Measurements from ENCODE around the gene PTGDS.

Gene PTGDS

DNA sequence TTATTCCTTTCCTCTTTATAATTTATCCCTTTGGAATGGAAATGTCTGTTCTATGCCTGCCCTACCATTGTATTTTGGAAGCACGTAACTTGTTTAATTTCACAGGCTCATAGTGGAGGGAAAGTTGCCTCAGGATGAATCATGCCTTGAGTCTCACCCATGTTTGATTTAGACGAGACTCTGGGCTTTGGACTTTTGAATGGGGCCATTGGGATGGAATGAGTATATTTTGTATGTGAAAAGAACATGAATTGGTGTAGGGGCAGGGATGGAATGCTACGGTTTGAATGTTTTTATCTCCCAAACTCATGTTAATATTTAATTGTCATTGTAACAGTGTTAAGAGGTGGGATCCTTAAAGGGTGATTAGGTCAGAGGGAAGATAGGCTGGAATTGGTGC, 43.0 kb upstream of the PTGDS start:
- no peaks in the 10 kb centered on the region for H3K4me1 ChIP-seq (ENCODE audit: control insufficient read depth in 2 of 2, insufficient read depth in 1 of 2, low read depth in 1 of 2, low read length in 2 of 2)
- no peaks in the 10 kb centered on the region for H3K27me3 ChIP-seq (ENCODE audit: control insufficient read depth in 3 of 3, insufficient read depth in 3 of 3, low read depth in 1 of 3, low read length in 3 of 3)
- H3K4me2 ChIP-seq (ENCODE audit: insufficient read depth, low read length, poor library complexity, severe bottlenecking) = no peak overlapping the region
- no peak overlapping the region for H2AK5ac ChIP-seq (ENCODE audit: low read depth, low read length)
- H3K36me3 ChIP-seq (replicated peaks in 1 of 2; ENCODE audit: control insufficient read depth in 2 of 2, insufficient read depth in 2 of 2, low read length in 2 of 2) = peaks cover 13 to 45% of the 10 kb centered on the region in 2 donors
- no peak overlapping the region for H2BK15ac ChIP-seq (ENCODE audit: low read length)
- no peak overlapping the region for H4K8ac ChIP-seq (ENCODE audit: low read depth, low read length)
- DNase-seq (ENCODE audit: low spot score) = no peak
- H3K27ac ChIP-seq (replicated peaks; ENCODE audit: low read length) = no peak overlapping the region
- WGBS, 2 donors (ENCODE audit: extremely low coverage in 2 of 2, insufficient read length in 2 of 2, insufficient replicate concordance in 1 of 2) = no CpG with 5 or more reads among the region's 3 CpGs
- H3K9me3 ChIP-seq (replicated peaks in 1 of 2; ENCODE audit: control insufficient read depth in 2 of 2, insufficient read depth in 1 of 2, low read depth in 1 of 2, low read length in 2 of 2) = peaks cover 4 to 9% of the 10 kb centered on the region in 2 donors
- H3K79me1 ChIP-seq (ENCODE audit: low read depth, low read length) = peaks cover 7% of the 10 kb centered on the region
- H3K4ac ChIP-seq (ENCODE audit: low read length) = no peak overlapping the region
- H3K9ac ChIP-seq (ENCODE audit: low read depth, low read length, poor library complexity) = no peak overlapping the region
- H4K91ac ChIP-seq (ENCODE audit: low read depth, low read length, poor library complexity) = no peak overlapping the region
- no peak overlapping the region for H2AFZ ChIP-seq (ENCODE audit: low read length)
- H2BK5ac ChIP-seq (ENCODE audit: low read length) = no peak overlapping the region
- no peak overlapping the region for H2BK12ac ChIP-seq (ENCODE audit: low read length)
- no peak overlapping the region for H2BK120ac ChIP-seq (ENCODE audit: low read depth, low read length)
- no peak overlapping the region for H3K18ac ChIP-seq (ENCODE audit: low read length)
- H3K4me3 ChIP-seq (ENCODE audit: low read length in 2 of 2) = no peak overlapping the region
- H3K14ac ChIP-seq (ENCODE audit: low read length) = no peak overlapping the region
- no peak overlapping the region for H3K23ac ChIP-seq (ENCODE audit: low read depth, low read length, poor library complexity)

GRCh38 chr9:136935651-136936050, 41.7 kb upstream of the PTGDS start:
- no CpG with 5 or more reads among the region's 3 CpGs for WGBS, 2 donors (ENCODE audit: extremely low coverage in 2 of 2, insufficient read length in 2 of 2, insufficient replicate concordance in 1 of 2)
- H3K9me3 ChIP-seq (replicated peaks in 1 of 2; ENCODE audit: control insufficient read depth in 2 of 2, insufficient read depth in 1 of 2, low read depth in 1 of 2, low read length in 2 of 2) = peaks cover 6 to 9% of the 10 kb centered on the region in 2 donors
- no peaks in the 10 kb centered on the region for H3K4me1 ChIP-seq (ENCODE audit: control insufficient read depth in 2 of 2, insufficient read depth in 1 of 2, low read depth in 1 of 2, low read length in 2 of 2)
- H3K79me1 ChIP-seq (ENCODE audit: low read depth, low read length) = peaks cover 9% of the 10 kb centered on the region
- H2BK5ac ChIP-seq (ENCODE audit: low read length) = no peak overlapping the region
- no peak overlapping the region for H2BK15ac ChIP-seq (ENCODE audit: low read length)
- no peak overlapping the region for H3K9ac ChIP-seq (ENCODE audit: low read depth, low read length, poor library complexity)
- H2AFZ ChIP-seq (ENCODE audit: low read length) = no peak overlapping the region
- no peak overlapping the region for H3K23ac ChIP-seq (ENCODE audit: low read depth, low read length, poor library complexity)
- no peak overlapping the region for H3K4me2 ChIP-seq (ENCODE audit: insufficient read depth, low read length, poor library complexity, severe bottlenecking)
- H4K91ac ChIP-seq (ENCODE audit: low read depth, low read length, poor library complexity) = no peak overlapping the region
- no peak overlapping the region for H2AK5ac ChIP-seq (ENCODE audit: low read depth, low read length)
- H4K8ac ChIP-seq (ENCODE audit: low read depth, low read length) = no peak overlapping the region
- H3K18ac ChIP-seq (ENCODE audit: low read length) = no peak overlapping the region
- no peak overlapping the region for H3K27ac ChIP-seq (replicated peaks; ENCODE audit: low read length)
- no peak overlapping the region for H2BK12ac ChIP-seq (ENCODE audit: low read length)
- H2BK120ac ChIP-seq (ENCODE audit: low read depth, low read length) = no peak overlapping the region
- no peaks in the 10 kb centered on the region for H3K27me3 ChIP-seq (ENCODE audit: control insufficient read depth in 3 of 3, insufficient read depth in 3 of 3, low read depth in 1 of 3, low read length in 3 of 3)
- H3K4me3 ChIP-seq (ENCODE audit: low read length in 2 of 2) = no peak overlapping the region
- DNase-seq (ENCODE audit: low spot score) = no peak
- H3K4ac ChIP-seq (ENCODE audit: low read length) = no peak overlapping the region
- H3K36me3 ChIP-seq (replicated peaks in 1 of 2; ENCODE audit: control insufficient read depth in 2 of 2, insufficient read depth in 2 of 2, low read length in 2 of 2) = peaks cover 20 to 51% of the 10 kb centered on the region in 2 donors
- no peak overlapping the region for H3K14ac ChIP-seq (ENCODE audit: low read length)

DNA sequence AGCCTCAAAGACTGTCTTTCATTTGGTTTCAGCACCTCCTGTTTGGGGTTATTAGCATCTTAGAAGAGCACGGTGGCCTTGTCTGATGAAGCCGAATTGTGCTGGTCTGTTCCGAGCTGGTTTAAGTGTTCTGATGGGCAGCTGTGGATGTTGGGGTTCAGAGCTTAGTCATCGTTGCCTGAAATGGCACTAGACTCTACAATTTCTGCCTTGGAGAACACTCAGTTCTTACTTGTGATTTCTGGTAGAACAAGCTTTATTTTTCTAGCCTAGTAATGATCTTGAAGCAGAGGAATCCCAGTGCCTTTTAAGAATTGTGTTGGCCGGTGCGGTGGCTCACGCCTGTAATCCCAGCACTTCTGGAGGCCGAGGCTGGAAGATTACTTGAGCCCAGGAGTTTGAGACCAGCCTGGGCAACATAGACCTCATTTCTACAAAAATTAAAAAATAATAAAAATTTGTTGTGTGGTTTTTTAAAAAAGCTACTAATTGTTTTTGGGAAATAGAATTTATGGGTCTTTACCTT, 40.6 kb upstream of the PTGDS start:
- no peak overlapping the region for H3K9ac ChIP-seq (ENCODE audit: low read depth, low read length, poor library complexity)
- DNase-seq (ENCODE audit: low spot score) = no peak
- H3K27me3 ChIP-seq (ENCODE audit: control insufficient read depth in 3 of 3, insufficient read depth in 3 of 3, low read depth in 1 of 3, low read length in 3 of 3) = no peaks in the 10 kb centered on the region
- no peak overlapping the region for H2AFZ ChIP-seq (ENCODE audit: low read length)
- H2AK5ac ChIP-seq (ENCODE audit: low read depth, low read length) = no peak overlapping the region
- peaks cover 6 to 9% of the 10 kb centered on the region in 2 donors for H3K9me3 ChIP-seq (replicated peaks in 1 of 2; ENCODE audit: control insufficient read depth in 2 of 2, insufficient read depth in 1 of 2, low read depth in 1 of 2, low read length in 2 of 2)
- no peak overlapping the region for H3K27ac ChIP-seq (replicated peaks; ENCODE audit: low read length)
- no peak overlapping the region for H3K23ac ChIP-seq (ENCODE audit: low read depth, low read length, poor library complexity)
- H4K91ac ChIP-seq (ENCODE audit: low read depth, low read length, poor library complexity) = no peak overlapping the region
- peaks cover 30 to 61% of the 10 kb centered on the region in 2 donors for H3K36me3 ChIP-seq (replicated peaks in 1 of 2; ENCODE audit: control insufficient read depth in 2 of 2, insufficient read depth in 2 of 2, low read length in 2 of 2)
- H3K4me3 ChIP-seq (ENCODE audit: low read length in 2 of 2) = no peak overlapping the region
- H2BK120ac ChIP-seq (ENCODE audit: low read depth, low read length) = no peak overlapping the region
- no peak overlapping the region for H2BK12ac ChIP-seq (ENCODE audit: low read length)
- peaks cover 10% of the 10 kb centered on the region for H3K79me1 ChIP-seq (ENCODE audit: low read depth, low read length)
- no peak overlapping the region for H3K18ac ChIP-seq (ENCODE audit: low read length)
- no peak overlapping the region for H3K14ac ChIP-seq (ENCODE audit: low read length)
- no peak overlapping the region for H3K4ac ChIP-seq (ENCODE audit: low read length)
- no peak overlapping the region for H2BK15ac ChIP-seq (ENCODE audit: low read length)
- no peak overlapping the region for H3K4me2 ChIP-seq (ENCODE audit: insufficient read depth, low read length, poor library complexity, severe bottlenecking)
- H3K4me1 ChIP-seq (ENCODE audit: control insufficient read depth in 2 of 2, insufficient read depth in 1 of 2, low read depth in 1 of 2, low read length in 2 of 2) = no peaks in the 10 kb centered on the region
- WGBS, 2 donors (ENCODE audit: extremely low coverage in 2 of 2, insufficient read length in 2 of 2, insufficient replicate concordance in 1 of 2) = no CpG with 5 or more reads among the region's 8 CpGs
- no peak overlapping the region for H4K8ac ChIP-seq (ENCODE audit: low read depth, low read length)
- no peak overlapping the region for H2BK5ac ChIP-seq (ENCODE audit: low read length)

GRCh38 chr9:136937186-136938001, 39.9 kb upstream of the PTGDS start:
- no peak overlapping the region for H2BK12ac ChIP-seq (ENCODE audit: low read length)
- H3K36me3 ChIP-seq (replicated peaks in 1 of 2; ENCODE audit: control insufficient read depth in 2 of 2, insufficient read depth in 2 of 2, low read length in 2 of 2) = peaks cover 37 to 63% of the 10 kb centered on the region in 2 donors
- no peak overlapping the region for H2BK15ac ChIP-seq (ENCODE audit: low read length)
- H3K23ac ChIP-seq (ENCODE audit: low read depth, low read length, poor library complexity) = peak overlapping the region; percentile 68
- no peak overlapping the region for H2AFZ ChIP-seq (ENCODE audit: low read length)
- H3K4me3 ChIP-seq (ENCODE audit: low read length in 2 of 2) = no peak overlapping the region
- no peak overlapping the region for H2AK5ac ChIP-seq (ENCODE audit: low read depth, low read length)
- H3K4me1 ChIP-seq (ENCODE audit: control insufficient read depth in 2 of 2, insufficient read depth in 1 of 2, low read depth in 1 of 2, low read length in 2 of 2) = no peaks in the 10 kb centered on the region
- H2BK5ac ChIP-seq (ENCODE audit: low read length) = no peak overlapping the region
- no peak overlapping the region for H4K91ac ChIP-seq (ENCODE audit: low read depth, low read length, poor library complexity)
- no peaks in the 10 kb centered on the region for H3K27me3 ChIP-seq (ENCODE audit: control insufficient read depth in 3 of 3, insufficient read depth in 3 of 3, low read depth in 1 of 3, low read length in 3 of 3)
- H4K8ac ChIP-seq (ENCODE audit: low read depth, low read length) = no peak overlapping the region
- no peak overlapping the region for H3K18ac ChIP-seq (ENCODE audit: low read length)
- DNase-seq (ENCODE audit: low spot score) = no peak
- WGBS, 2 donors (ENCODE audit: extremely low coverage in 2 of 2, insufficient read length in 2 of 2, insufficient replicate concordance in 1 of 2) = no CpG with 5 or more reads among the region's 15 CpGs
- H3K14ac ChIP-seq (ENCODE audit: low read length) = no peak overlapping the region
- peak overlapping the region; percentile 45 for H3K9ac ChIP-seq (ENCODE audit: low read depth, low read length, poor library complexity)
- no peak overlapping the region for H3K4ac ChIP-seq (ENCODE audit: low read length)
- peaks cover 6 to 9% of the 10 kb centered on the region in 2 donors for H3K9me3 ChIP-seq (replicated peaks in 1 of 2; ENCODE audit: control insufficient read depth in 2 of 2, insufficient read depth in 1 of 2, low read depth in 1 of 2, low read length in 2 of 2)
- H3K79me1 ChIP-seq (ENCODE audit: low read depth, low read length) = peaks cover 13% of the 10 kb centered on the region
- H3K27ac ChIP-seq (replicated peaks; ENCODE audit: low read length) = no peak overlapping the region
- H3K4me2 ChIP-seq (ENCODE audit: insufficient read depth, low read length, poor library complexity, severe bottlenecking) = no peak overlapping the region
- H2BK120ac ChIP-seq (ENCODE audit: low read depth, low read length) = no peak overlapping the region
